Left ventricle myocardium inferior (tissue), 1 donor: ENCODE measurements around the gene ZNF664. TPM values are rescaled to one million over a fixed set of nuclear protein-coding genes. Genes with fewer than 3 reads are reported as not detected.

Experiments used
- DNase-seq: peaks from one replicate; pipeline ENCODE4 v3.0.0-alpha.2; 2020
- H3K27ac ChIP-seq: fragments of 200-600 bp; replicated peaks from 2 replicates; pipeline ENCODE4 v1.8.0; 2021
- H3K27me3 ChIP-seq: fragments of 200-600 bp; 2 replicates; pipeline ENCODE4 v1.8.0; 2021; ENCODE audit warnings: low read depth
- H3K36me3 ChIP-seq: fragments of 200-600 bp; 2 replicates; pipeline ENCODE4 v1.8.0; 2021
- H3K4me1 ChIP-seq: fragments of 200-600 bp; 2 replicates; pipeline ENCODE4 v1.8.0; 2021
- H3K4me3 ChIP-seq: fragments of 200-600 bp; 2 replicates; pipeline ENCODE4 v1.8.0; 2021; ENCODE audit warnings: mild to moderate bottlenecking, moderate library complexity
- H3K9me3 ChIP-seq: fragments of 200-600 bp; replicated peaks from 2 replicates; pipeline ENCODE4 v1.8.0; 2021
- intact Hi-C: fragments of 100-400 bp; cut with micrococcal nuclease; formaldehyde crosslinking; loops from one replicate; pipeline ENCODE4 v1.11.0; 2022
- total RNA-seq: library from RNA; stranded (reverse); fragmentation: NEBNext Ultra II Directional; extraction: Animal tissue kit (Norgen Biotek cat#: 25700); gene quantifications from one replicate; pipeline ENCODE4 v1.2.1, GENCODE V29; 2021
- TF ChIP-seq, protein P1 (sequence below): fragments of 200-600 bp; IDR thresholded peaks from 2 replicates; pipeline ENCODE4 v1.8.0; 2021; ENCODE audit warnings: antibody characterized with exemption, mild to moderate bottlenecking, borderline replicate concordance
- donor health status: DM: no; HTN: yes; CAD: no; lungs with severe emphysema.

ZNF664 gene
- total RNA-seq, 1 donor from 2014 or later = 80.7 TPM

DNA sequence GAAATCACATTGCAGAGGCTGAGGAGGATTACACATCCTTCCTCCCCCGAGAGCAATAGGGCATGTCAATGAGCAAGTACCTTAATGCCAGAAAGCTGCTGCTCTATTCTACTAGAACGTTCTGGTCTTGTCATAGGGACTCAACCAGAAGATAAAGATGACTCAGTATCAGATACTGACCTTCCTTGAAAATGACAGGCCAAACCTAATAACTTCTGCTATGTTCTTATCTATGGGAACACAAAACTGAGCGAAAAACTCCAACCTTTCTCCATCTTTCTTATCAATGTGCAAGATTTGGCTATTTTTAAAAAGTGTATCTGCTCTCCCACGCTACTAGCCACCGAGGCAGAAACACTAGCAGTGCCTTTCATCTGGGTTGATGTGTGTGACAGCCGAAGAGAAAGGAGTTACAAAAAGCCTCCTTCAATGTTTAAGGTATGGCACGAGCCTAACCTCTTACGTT lies 5.9 kb upstream of the ZNF664 start:
- H3K9me3 ChIP-seq = no peaks in the 10 kb centered on the region
- no peak for DNase-seq
- no peaks in the 10 kb centered on the region for H3K27me3 ChIP-seq
- no peak overlapping the region for H3K4me3 ChIP-seq
- peak overlapping the region; percentile 45 for H3K27ac ChIP-seq
- TF ChIP-seq, protein P1, sequence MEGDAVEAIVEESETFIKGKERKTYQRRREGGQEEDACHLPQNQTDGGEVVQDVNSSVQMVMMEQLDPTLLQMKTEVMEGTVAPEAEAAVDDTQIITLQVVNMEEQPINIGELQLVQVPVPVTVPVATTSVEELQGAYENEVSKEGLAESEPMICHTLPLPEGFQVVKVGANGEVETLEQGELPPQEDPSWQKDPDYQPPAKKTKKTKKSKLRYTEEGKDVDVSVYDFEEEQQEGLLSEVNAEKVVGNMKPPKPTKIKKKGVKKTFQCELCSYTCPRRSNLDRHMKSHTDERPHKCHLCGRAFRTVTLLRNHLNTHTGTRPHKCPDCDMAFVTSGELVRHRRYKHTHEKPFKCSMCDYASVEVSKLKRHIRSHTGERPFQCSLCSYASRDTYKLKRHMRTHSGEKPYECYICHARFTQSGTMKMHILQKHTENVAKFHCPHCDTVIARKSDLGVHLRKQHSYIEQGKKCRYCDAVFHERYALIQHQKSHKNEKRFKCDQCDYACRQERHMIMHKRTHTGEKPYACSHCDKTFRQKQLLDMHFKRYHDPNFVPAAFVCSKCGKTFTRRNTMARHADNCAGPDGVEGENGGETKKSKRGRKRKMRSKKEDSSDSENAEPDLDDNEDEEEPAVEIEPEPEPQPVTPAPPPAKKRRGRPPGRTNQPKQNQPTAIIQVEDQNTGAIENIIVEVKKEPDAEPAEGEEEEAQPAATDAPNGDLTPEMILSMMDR = no peak
- H3K36me3 ChIP-seq = no peaks in the 10 kb centered on the region
- peaks cover 38% of the 10 kb centered on the region for H3K4me1 ChIP-seq
- intact Hi-C loops = no loop called here

DNA sequence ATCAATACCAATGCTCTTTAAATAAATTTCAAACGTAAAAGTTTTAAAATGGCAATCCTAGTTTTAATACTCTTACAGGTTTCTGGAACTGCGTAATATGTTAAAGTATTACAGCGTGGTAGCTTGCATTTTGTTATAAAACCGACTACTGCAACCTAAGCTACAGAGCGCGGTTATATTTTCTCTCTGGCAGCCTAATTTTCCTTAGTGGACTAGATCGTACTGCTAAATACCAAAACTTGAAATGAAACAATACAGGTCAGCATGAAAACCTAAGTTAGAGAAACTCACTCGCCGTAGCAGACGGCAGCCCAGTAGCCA lies 1.6 kb upstream of the ZNF664 start:
- TF ChIP-seq, protein P1 = no peak
- no peak for DNase-seq
- peaks cover 66% of the 10 kb centered on the region for H3K4me1 ChIP-seq
- intact Hi-C loops = no loop called here
- H3K27ac ChIP-seq = peak overlapping the region; percentile 96
- peak overlapping the region; percentile 94 for H3K4me3 ChIP-seq
- H3K36me3 ChIP-seq = peaks cover 4% of the 10 kb centered on the region
- H3K9me3 ChIP-seq = no peaks in the 10 kb centered on the region
- no peaks in the 10 kb centered on the region for H3K27me3 ChIP-seq

DNA sequence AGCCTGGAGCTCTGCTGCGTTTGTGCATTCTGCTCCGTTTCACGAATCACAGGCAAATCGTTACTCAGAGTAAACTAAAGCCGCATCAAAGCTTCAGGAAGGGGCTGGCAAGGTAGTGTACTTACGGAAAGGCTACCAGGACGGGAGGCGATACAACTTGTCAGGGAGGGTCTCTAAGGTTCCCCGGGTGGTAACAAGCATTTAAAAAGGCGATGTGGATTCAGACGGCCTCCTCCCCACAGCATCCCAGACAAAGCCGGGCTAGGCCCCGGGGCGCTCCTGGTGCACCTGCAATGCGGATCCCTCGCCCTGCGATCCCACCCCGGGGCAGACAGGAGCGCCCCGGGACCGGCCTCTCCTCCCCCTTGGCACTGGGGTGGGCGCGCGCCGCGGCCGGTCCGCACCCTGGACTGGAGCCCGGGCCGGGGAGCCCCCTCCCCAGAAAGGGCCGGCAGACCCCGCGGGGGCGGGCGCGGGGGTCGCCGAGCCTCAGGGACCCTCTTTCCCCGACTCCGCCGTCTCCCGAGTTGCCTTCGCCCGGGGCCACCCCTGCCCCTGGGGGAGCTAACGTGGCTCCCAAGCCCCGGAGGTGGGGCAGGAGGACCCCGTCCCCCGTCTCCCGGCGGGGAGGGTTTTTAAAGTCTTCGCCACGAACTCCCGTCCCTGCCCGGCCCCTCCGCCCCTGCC lies 1.1 kb upstream of the ZNF664 start:
- intact Hi-C loops = no loop called here
- H3K4me3 ChIP-seq = peak overlapping the region; percentile 94
- H3K36me3 ChIP-seq = peaks cover 4% of the 10 kb centered on the region
- H3K9me3 ChIP-seq = no peaks in the 10 kb centered on the region
- TF ChIP-seq, protein P1 = no peak
- peak; percentile 21 for DNase-seq
- no peaks in the 10 kb centered on the region for H3K27me3 ChIP-seq
- peaks cover 66% of the 10 kb centered on the region for H3K4me1 ChIP-seq
- H3K27ac ChIP-seq = peak overlapping the region; percentile 96

DNA sequence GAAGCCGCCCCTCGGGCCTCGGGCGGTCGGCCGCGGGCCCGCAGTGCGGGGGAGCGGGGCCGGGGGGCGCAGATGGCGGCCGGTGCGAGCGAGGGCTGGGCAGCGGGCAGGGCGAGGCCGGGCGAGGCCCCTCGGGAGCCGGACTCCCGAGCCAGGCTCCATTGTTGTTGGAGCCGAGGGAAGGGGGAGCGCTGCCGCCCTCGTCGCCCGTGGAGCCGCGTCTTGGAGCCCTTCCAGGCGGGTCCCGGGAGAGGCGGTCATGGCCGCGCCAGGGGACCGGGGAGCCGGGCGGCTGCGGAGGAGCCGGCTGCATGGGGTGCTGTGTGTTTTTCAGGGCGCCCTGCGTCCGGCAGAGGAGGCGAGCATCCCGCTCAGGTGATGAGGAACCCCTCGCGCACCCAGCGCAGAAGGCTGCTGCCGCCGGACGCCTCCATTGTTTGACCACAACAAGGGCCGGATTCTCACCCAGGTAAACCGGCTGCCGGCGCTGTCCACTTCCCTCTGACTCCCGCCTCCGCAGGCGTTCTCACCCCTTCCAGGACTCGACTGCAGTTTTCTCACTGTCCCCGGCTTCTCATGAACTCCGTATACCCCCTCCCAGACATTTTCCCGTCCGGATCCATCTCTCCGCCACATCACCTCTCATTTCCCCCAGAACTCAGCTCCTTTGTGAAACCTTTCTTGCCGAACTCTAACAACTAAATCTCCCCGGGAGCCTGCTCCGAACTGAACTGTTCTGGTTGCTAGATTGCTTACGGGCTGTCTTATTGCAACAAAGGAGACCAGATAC lies 732 bp downstream of the ZNF664 start:
- peaks cover 59% of the 10 kb centered on the region for H3K4me1 ChIP-seq
- TF ChIP-seq, protein P1 = no peak
- H3K36me3 ChIP-seq = peaks cover 6% of the 10 kb centered on the region
- peak overlapping the region; percentile 94 for H3K4me3 ChIP-seq
- intact Hi-C loops = no loop called here
- peak overlapping the region; percentile 96 for H3K27ac ChIP-seq
- H3K27me3 ChIP-seq = no peaks in the 10 kb centered on the region
- no peaks in the 10 kb centered on the region for H3K9me3 ChIP-seq
- DNase-seq = peak; percentile 51

DNA sequence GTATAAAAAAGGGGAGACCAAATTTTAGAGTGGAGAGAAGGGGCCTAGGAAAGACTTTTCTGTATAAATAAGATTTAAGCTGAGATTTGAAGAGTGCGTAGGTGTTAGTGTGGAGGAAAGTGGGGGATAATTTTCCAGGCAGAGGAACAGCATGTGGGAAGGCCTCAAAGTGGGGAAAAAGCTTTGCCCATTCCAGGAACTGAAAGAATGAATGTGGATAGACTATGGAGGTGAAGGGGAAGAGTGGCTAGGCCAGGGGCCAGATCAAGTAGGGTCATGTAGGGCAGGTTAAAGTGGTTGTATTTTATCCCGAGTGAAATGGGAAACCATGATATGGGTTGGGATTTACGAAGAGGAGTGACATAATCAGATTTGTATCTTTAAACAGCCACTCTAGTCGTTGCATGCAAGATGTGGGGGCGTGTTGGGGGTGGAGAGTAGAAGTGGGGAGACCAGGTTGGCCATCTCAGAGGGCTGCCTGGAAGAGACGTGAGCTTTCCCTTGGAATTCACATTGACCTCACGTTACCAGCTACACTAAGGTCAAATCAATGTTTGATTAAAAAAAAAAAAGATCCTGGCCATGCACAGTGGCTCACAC lies 3.3 kb downstream of the ZNF664 start:
- Histone ChIP-seq H3K27ac (no peak overlapping the region), H3K27me3 (no peaks in the 10 kb centered on the region), H3K9me3 (no peaks in the 10 kb centered on the region), H3K4me3 (no peak overlapping the region), H3K36me3 (peaks cover 11% of the 10 kb centered on the region), H3K4me1 (peaks cover 41% of the 10 kb centered on the region)
- TF ChIP-seq, protein P1 = no peak
- intact Hi-C loops = no loop called here
- DNase-seq = no peak
